Activated CD8-positive, alpha-beta memory T cell treated with anti-CD3 and anti-CD28 coated beads for 4 hours (primary cell): ENCODE data around the gene AGBL1.

Source experiments
- DNase-seq, 2 donors: peaks; one replicate each; pipeline ENCODE4 v3.0.0-alpha.2; 2020; ENCODE audit warnings: low read depth in 2 of 2

The AGBL1 gene

GRCh38 chr15:86810329-86810728, 730.7 kb downstream of the AGBL1 start:
- no peak for DNase-seq

DNA sequence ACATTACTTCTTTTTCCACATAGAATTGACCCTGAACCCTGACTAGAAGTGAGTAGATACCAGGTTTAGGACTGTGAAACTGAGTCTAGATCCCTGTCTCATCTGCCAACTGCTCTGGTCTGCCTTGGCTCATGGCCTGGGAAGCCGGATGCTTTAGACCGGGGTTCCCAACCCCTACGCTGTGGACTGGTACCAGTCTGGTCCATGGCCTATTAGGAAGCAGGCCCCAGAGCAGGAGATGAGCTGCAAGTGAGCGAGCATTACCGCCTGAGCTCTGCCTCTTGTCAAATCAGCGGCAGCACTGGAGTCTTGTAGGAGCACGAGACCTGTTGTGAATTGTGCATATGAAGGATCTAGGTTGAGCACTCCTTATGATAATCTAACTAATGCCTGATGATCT, 734.2 kb downstream of the AGBL1 start:
- no peak for DNase-seq

GRCh38 chr15:86829245-86829644, 749.6 kb downstream of the AGBL1 start:
- DNase-seq, result no peak

GRCh38 chr15:86830304-86830703, 750.6 kb downstream of the AGBL1 start:
- DNase-seq, result no peak

DNA sequence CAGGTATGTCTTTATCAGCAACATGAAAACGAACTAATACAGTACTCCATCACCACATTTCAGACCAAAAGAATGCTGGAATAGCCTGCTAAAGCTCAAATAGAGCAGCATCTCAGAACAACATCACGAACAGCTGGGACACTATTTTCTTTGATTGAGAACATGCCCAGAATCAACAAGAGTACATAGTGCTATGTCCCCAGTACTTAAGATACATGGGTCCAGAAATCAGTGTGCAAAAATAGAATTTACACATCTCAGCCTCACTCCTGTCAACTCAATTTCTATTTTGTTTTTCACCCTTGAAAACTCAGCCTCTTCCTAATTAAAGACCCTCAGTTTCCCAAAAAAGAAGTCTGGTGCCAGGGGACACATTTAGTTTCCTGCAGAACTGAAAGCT, 753.9 kb downstream of the AGBL1 start:
- DNase-seq, result no peak

GRCh38 chr15:86834115-86834863, 754.6 kb downstream of the AGBL1 start:
- DNase-seq, result no peak

DNA sequence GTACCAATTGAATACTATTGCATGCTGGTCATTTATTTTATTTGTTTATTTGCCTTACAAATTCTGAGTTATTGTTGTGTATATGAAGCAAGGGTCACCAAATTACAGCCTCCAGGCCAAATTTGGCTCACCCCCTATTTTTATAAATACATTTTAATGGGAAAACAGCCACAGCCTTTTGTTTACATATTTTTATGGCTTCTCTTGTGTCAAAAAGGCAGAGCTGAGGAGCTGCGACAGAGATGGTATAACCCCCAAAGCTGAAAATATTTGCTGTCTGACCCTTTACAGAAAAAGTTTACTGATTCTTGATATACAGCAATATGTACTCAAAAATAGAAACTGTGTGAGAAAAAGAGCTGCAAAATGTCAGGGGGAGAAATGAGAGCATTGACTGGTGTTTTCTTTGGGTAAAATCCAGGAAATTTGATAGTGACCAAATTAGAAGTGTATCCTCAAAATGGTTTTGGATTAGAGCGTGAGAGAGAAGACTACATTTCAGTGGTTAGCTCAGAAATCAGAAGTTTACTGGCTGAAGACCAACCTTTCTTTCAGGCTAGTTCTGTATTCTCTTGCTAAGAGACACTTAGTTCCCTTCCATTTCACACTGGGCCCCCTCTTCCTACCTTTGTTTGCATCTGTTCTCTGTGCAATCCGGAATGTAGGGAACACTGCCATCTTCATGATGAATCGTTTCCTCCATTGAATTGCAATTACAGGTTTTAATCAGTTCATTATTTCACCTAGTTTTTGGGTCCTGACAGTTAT, 757.8 kb downstream of the AGBL1 start:
- no peak for DNase-seq

DNA sequence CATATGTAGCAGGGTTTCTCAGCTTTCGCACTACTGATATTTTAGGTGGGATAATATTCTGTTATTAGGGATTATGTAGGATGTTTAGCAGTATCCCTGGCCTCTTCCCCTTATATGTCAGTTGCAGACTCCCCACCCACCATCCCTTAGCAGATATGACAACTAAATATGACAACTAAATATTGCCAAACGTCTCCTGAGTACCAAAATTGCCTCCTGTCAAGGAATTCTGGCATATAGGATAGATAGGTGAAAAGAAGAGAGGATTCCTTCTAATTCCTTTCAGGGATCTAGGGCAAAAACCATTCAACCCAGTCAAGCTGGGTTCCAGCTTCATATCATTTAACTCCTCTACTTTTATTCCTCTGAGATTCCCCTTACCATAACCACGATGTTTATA, 759.8 kb downstream of the AGBL1 start:
- DNase-seq, result no peak

DNA sequence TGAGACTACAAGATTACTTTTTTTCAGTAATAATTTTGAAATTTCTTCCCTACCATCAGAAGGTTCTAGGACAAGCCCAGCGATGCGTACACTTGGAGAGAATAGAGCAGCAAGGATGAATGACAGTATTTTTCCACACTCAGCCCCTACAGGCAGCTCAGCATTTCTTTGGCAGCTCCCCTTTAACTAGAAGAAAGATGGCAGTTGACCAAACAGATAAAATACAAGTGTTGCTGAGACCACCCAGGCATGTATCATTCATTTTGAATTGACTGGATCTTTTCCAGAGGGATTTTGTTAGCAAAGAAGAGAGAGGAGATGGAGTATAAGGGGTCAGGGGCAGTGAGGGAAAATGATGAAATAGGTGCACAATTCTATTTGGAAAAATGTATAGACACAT, 761.3 kb downstream of the AGBL1 start:
- DNase-seq, result no peak

DNA sequence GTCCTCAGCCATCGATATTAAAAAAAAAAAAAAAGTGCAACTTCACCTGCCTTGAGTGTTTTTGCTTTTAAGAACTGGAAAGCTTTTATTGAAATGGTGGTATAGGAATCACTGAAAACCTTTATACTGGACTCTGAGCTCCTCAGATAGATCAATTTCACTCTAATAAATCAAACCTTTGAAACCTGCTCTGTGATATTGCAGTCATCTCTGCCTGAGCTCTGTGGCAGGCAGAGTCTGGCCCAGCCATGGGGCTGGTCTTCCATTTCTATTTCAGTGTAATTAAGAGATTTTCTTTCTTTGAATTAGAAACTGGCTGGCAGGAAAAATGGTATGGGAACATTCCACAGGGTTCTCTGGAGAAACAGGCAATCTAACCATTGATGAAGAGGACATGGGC, 762.5 kb downstream of the AGBL1 start:
- no peak for DNase-seq

DNA sequence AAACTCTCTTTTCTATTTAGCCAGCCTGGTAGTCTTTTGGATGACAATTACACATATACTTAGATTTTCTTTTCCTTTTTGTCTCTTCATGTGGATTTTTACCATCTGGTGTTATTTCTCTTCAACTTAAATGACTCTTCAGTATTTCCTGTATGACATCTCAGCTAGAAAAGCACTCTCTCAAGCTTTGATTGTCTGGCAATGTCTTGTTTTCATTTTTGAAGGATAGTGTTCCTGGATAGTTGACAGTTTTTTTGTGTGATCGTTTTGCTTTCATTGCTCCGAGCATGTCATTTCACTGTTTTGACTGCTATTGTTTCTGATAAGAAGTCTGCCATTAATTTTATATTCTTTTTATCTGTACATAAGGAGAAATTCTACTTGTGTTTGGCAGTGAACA, 766.4 kb downstream of the AGBL1 start:
- DNase-seq, result no peak

- DNase-seq, result no peak
Measured at GRCh38 chr15:86849136-86849535, 769.5 kb downstream of the AGBL1 start.

DNA sequence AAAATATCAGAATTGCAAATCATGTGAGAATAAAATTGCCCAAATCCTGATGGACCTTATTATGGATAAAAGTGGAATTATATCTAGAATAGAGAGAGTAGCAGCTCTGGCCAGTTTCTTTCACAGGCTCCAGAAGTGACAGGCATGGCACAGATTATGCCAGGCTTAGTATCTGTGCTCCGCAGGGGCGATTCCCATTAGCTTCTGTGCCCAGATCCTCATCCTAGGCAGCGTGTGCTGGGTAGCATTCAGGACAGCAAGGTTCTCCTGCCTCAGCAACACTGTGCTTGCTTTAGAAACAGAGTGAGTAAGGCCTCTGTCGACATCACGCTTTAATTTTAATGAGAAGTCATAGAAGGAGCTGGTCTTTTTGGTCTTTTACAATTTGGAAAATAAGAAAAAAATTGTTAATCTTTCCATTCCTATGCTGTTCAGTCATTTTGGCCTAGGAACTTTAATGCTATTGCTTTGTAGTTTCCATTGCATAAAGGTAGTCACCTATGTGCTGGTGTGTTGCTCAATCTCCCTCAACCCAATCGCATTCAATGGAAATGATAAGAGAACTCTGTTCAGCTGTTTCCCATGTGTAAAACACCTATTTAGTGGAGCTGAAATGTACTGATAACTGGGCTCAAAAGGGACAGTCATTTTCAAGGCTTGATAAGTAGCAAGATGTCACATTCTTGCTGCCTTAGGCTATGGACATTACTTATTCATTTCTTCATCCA, 770.1 kb downstream of the AGBL1 start:
- DNase-seq, result no peak

GRCh38 chr15:86850939-86851338, 771.3 kb downstream of the AGBL1 start:
- DNase-seq, result no peak

- DNase-seq, result no peak
Measured at GRCh38 chr15:86852741-86853140, 773.1 kb downstream of the AGBL1 start.

GRCh38 chr15:86854176-86854575, 774.5 kb downstream of the AGBL1 start:
- no peak for DNase-seq

GRCh38 chr15:86855307-86856291, 775.9 kb downstream of the AGBL1 start:
- DNase-seq, result no peak

DNA sequence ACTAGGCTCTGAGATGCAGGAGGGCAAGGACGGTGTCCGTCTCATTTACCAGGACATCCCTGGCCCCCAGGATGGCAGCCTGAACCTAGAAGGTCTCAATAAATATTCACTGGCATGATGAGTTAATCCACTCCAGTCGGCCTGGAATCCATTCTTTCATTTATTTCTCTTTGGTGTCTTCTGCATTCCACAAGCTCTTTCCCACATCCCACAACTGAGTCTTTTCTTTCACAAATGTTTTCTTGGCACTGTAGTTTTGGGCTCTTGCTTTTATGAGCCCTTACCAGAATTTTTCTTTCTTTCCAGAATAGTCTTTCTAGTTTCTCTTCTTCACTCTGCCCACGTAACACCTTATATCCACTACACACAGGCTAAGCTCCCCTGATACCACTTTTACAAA, 778.0 kb downstream of the AGBL1 start:
- no peak for DNase-seq

- no peak for DNase-seq
Measured at GRCh38 chr15:86863226-86863915, 783.7 kb downstream of the AGBL1 start.

GRCh38 chr15:86865920-86866319, 786.2 kb downstream of the AGBL1 start:
- DNase-seq, result no peak

DNA sequence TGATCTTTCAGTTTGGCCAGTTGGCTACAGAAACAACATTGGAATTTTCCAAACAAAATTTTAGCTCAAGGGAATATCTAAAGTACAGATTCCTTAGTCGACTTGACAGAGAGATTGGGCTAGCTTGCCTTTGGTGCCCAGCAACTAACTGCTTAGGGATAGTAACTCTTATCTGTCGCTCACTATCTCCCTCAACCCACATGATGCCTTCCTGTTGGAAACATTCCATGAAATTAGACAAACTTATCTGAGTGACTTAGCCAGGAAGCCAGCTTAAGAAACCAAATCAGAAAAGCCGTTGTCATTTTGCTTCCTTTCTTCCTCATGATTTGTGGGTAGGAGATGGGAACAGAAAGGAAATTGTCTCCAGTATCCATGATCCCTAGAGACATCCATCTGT, 791.2 kb downstream of the AGBL1 start:
- DNase-seq, result no peak
